HCT116 (cell line): ENCODE data around the gene SLC47A2.

ENCODE experiments used
- CEBPB ChIP-seq: IDR thresholded peaks from 2 replicates; pipeline ENCODE4 v1.6.1; 2012; ENCODE audit warnings: low read depth
- EZH2 ChIP-seq: fragments of 200-600 bp; sonication (generic); IDR thresholded peaks from 2 replicates; pipeline ENCODE4 v1.6.1; 2017; ENCODE audit warnings: antibody characterized with exemption, mixed run types
- EZH2phosphoT487 ChIP-seq: fragments of 200-600 bp; IDR thresholded peaks from 2 replicates; pipeline ENCODE4 v1.6.1; 2018; ENCODE audit warnings: antibody characterized with exemption, borderline replicate concordance
- TF ChIP-seq, protein P1 (sequence below), 3 experiments: fragments of 200-600 bp in 1 of 3; sonication (generic) in 1 of 3; IDR thresholded peaks in 2 of 3; conservative IDR thresholded peaks in 1 of 3; 2 replicates each; pipeline ENCODE4 v1.5.1; 2012 to 2017; ENCODE audit warnings: low read depth in 2 of 3, low read length in 2 of 3, antibody characterized with exemption in 1 of 3, borderline replicate concordance in 1 of 3, control low read depth in 1 of 3, mild to moderate bottlenecking in 1 of 3, mixed read lengths in 1 of 3, mixed run types in 1 of 3, moderate library complexity in 1 of 3; ENCODE audit not compliant: insufficient read depth in 1 of 3

DNA sequence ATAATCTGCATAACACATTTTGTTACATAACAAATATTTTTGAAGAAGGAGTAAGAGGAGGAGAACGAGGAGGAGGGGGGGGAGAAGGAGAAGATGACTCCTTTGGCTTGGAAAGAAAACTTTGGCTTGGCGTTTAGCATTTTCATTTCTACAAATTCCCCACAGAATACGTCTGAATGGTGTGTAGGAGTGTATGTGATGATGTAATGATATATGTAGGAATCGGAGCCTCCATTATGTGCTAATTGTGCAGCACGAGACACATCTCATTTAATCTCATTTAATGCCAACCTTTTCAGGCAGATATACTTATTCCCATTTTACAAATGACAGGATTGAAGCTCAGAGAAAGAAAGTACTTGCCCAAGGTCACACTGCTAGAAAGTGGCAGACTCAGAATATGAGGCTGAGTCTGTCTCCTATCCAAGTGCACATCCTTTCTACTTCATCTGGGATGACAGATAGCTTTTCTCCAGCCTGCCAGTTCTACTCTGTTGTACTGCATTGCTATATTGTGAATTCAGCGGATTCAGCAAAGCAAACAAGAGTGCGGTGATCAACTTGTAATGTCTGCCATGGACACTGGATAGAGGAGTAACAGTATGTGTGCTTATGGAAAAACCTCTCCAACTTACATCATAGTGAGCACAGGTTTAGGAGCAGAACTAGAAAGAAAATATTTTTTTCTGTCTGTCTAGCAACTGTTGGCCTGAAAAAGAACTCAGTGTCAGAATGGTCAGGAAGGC, 10.4 kb upstream of the SLC47A2 start:
- no peak for TF ChIP-seq EZH2
- TF ChIP-seq, protein P1, sequence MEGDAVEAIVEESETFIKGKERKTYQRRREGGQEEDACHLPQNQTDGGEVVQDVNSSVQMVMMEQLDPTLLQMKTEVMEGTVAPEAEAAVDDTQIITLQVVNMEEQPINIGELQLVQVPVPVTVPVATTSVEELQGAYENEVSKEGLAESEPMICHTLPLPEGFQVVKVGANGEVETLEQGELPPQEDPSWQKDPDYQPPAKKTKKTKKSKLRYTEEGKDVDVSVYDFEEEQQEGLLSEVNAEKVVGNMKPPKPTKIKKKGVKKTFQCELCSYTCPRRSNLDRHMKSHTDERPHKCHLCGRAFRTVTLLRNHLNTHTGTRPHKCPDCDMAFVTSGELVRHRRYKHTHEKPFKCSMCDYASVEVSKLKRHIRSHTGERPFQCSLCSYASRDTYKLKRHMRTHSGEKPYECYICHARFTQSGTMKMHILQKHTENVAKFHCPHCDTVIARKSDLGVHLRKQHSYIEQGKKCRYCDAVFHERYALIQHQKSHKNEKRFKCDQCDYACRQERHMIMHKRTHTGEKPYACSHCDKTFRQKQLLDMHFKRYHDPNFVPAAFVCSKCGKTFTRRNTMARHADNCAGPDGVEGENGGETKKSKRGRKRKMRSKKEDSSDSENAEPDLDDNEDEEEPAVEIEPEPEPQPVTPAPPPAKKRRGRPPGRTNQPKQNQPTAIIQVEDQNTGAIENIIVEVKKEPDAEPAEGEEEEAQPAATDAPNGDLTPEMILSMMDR (IDR thresholded peaks at IDR 0.05 in 2 of 3, conservative IDR thresholded peaks at IDR 0.05 in 1 of 3; ENCODE audit: borderline replicate concordance in 1 of 3, insufficient read depth in 1 of 3, low read depth in 2 of 3, low read length in 2 of 3) = no peak
- TF ChIP-seq EZH2phosphoT487 = no peak
- no peak for TF ChIP-seq CEBPB
